Nephron progenitor cell (in vitro differentiated cells): ENCODE measurements around the gene UBA5.

Source experiments
- DNase-seq: peaks from one replicate; pipeline ENCODE4 v3.0.0; 2021
- H3K27ac Mint-ChIP-seq: 2 replicates; pipeline ENCODE4 v1.8.0; 2021; ENCODE audit warnings: mild to moderate bottlenecking, moderate library complexity, mixed read lengths
- H3K27me3 Mint-ChIP-seq: 2 replicates; pipeline ENCODE4 v1.8.0; 2021; ENCODE audit warnings: mild to moderate bottlenecking, low read depth, mixed read lengths; ENCODE audit not compliant: poor library complexity
- H3K36me3 Mint-ChIP-seq: 2 replicates; pipeline ENCODE4 v1.8.0; 2021; ENCODE audit warnings: low read depth, mixed read lengths
- H3K4me1 Mint-ChIP-seq: 2 replicates; pipeline ENCODE4 v1.8.0; 2021; ENCODE audit warnings: mixed read lengths
- H3K4me3 Mint-ChIP-seq: 2 replicates; pipeline ENCODE4 v1.8.0; 2021; ENCODE audit warnings: mild to moderate bottlenecking, moderate library complexity, mixed read lengths
- H3K9me3 Mint-ChIP-seq: 2 replicates; pipeline ENCODE4 v1.8.0; 2021; ENCODE audit warnings: mild to moderate bottlenecking, moderate library complexity, mixed read lengths
- TF ChIP-seq, protein P1 (sequence below): fragments of 200-600 bp; sonication (generic); IDR thresholded peaks from 2 replicates; pipeline ENCODE4 v1.5.0; 2021; ENCODE audit warnings: antibody characterized with exemption

The UBA5 gene

GRCh38 chr3:132703733-132704132 lies 43.6 kb downstream of the UBA5 start:
- no peak overlapping the region for H3K27ac Mint-ChIP-seq

GRCh38 chr3:132709761-132710160 lies 49.6 kb downstream of the UBA5 start:
- Mint-ChIP-seq H3K27me3 (no peaks in the 10 kb centered on the region), H3K9me3 (no peaks in the 10 kb centered on the region), H3K36me3 (peaks cover 59% of the 10 kb centered on the region), H3K27ac (no peak overlapping the region), H3K4me3 (no peak overlapping the region), H3K4me1 (no peaks in the 10 kb centered on the region)
- DNase-seq: no peak
- TF ChIP-seq, protein P1, sequence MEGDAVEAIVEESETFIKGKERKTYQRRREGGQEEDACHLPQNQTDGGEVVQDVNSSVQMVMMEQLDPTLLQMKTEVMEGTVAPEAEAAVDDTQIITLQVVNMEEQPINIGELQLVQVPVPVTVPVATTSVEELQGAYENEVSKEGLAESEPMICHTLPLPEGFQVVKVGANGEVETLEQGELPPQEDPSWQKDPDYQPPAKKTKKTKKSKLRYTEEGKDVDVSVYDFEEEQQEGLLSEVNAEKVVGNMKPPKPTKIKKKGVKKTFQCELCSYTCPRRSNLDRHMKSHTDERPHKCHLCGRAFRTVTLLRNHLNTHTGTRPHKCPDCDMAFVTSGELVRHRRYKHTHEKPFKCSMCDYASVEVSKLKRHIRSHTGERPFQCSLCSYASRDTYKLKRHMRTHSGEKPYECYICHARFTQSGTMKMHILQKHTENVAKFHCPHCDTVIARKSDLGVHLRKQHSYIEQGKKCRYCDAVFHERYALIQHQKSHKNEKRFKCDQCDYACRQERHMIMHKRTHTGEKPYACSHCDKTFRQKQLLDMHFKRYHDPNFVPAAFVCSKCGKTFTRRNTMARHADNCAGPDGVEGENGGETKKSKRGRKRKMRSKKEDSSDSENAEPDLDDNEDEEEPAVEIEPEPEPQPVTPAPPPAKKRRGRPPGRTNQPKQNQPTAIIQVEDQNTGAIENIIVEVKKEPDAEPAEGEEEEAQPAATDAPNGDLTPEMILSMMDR: no peak

More at GRCh38 chr3:132703733-132704132, 43.6 kb downstream of the UBA5 start:
- Mint-ChIP-seq H3K36me3 (peaks cover 77% of the 10 kb centered on the region), H3K27me3 (no peaks in the 10 kb centered on the region), H3K4me1 (no peaks in the 10 kb centered on the region), H3K4me3 (no peak overlapping the region), H3K9me3 (no peaks in the 10 kb centered on the region)
- no peak for DNase-seq
- TF ChIP-seq, protein P1: no peak

- no peaks in the 10 kb centered on the region for H3K27me3 Mint-ChIP-seq
- TF ChIP-seq, protein P1: no peak
- no peak for DNase-seq
- H3K9me3 Mint-ChIP-seq: no peaks in the 10 kb centered on the region
- H3K4me1 Mint-ChIP-seq: no peaks in the 10 kb centered on the region
- H3K27ac Mint-ChIP-seq: no peak overlapping the region
- peaks cover 57% of the 10 kb centered on the region for H3K36me3 Mint-ChIP-seq
- H3K4me3 Mint-ChIP-seq: no peak overlapping the region
Observed at GRCh38 chr3:132710311-132710710, 50.2 kb downstream of the UBA5 start.

- Mint-ChIP-seq H3K27ac (no peak overlapping the region), H3K36me3 (peaks cover 63% of the 10 kb centered on the region)
Observed at GRCh38 chr3:132713977-132714727, 54.0 kb downstream of the UBA5 start.

GRCh38 chr3:132716372-132716771 lies 56.2 kb downstream of the UBA5 start:
- Mint-ChIP-seq H3K4me3 (no peak overlapping the region), H3K27ac (no peak overlapping the region), H3K9me3 (no peaks in the 10 kb centered on the region), H3K4me1 (peaks cover 23% of the 10 kb centered on the region), H3K36me3 (peaks cover 57% of the 10 kb centered on the region), H3K27me3 (no peaks in the 10 kb centered on the region)
- TF ChIP-seq, protein P1: no peak
- no peak for DNase-seq

More at GRCh38 chr3:132713977-132714727, 54.0 kb downstream of the UBA5 start:
- Mint-ChIP-seq H3K4me3 (no peak overlapping the region), H3K4me1 (peaks cover 1% of the 10 kb centered on the region), H3K9me3 (no peaks in the 10 kb centered on the region), H3K27me3 (no peaks in the 10 kb centered on the region)
- TF ChIP-seq, protein P1: no peak
- DNase-seq: no peak

GRCh38 chr3:132720228-132720627 lies 60.1 kb downstream of the UBA5 start:
- no peak for DNase-seq
- Mint-ChIP-seq H3K9me3 (no peaks in the 10 kb centered on the region), H3K27ac (no peak overlapping the region), H3K36me3 (peaks cover 41% of the 10 kb centered on the region), H3K27me3 (no peaks in the 10 kb centered on the region), H3K4me1 (peaks cover 37% of the 10 kb centered on the region), H3K4me3 (peak overlapping the region; percentile 92)
- TF ChIP-seq, protein P1: no peak
